Activated B cell treated with CpG ODN at 0.5 μM for 24 hours (primary cell): ENCODE data around the gene GAS6. TPM values are rescaled to one million over a fixed set of nuclear protein-coding genes. Genes with fewer than 3 reads are reported as not detected.

Source experiments
- ATAC-seq: fragments of 200-7000 bp; cut with Tn5 transposase; one replicate; pipeline ENCODE4 v1.10.0; 2021; ENCODE audit warnings: low read depth, mild to moderate bottlenecking, moderate library complexity
- CTCF ChIA-PET: fragments of 350-600 bp; sonication (Branson Sonifier 250); formaldehyde crosslinking; loops from one replicate; lab custom pipeline; 2021; ENCODE audit warnings: antibody characterized with exemption; lab: Charles Lee
- POLR2A ChIA-PET: fragments of 350-600 bp; sonication (Branson Sonifier 250); formaldehyde crosslinking; loops from one replicate; lab custom pipeline; 2021; ENCODE audit warnings: antibody characterized with exemption; lab: Charles Lee
- DNase-seq: peaks from one replicate; pipeline ENCODE4 v3.0.0; 2022
- H3K27ac Mint-ChIP-seq: one replicate; pipeline ENCODE4 v1.8.0; 2020; ENCODE audit warnings: mixed read lengths
- H3K27me3 Mint-ChIP-seq: one replicate; pipeline ENCODE4 v1.8.0; 2021; ENCODE audit warnings: mixed read lengths
- H3K36me3 Mint-ChIP-seq: one replicate; pipeline ENCODE4 v1.8.0; 2021; ENCODE audit warnings: low read depth, mixed read lengths
- H3K4me1 Mint-ChIP-seq: one replicate; pipeline ENCODE4 v1.8.0; 2021; ENCODE audit warnings: mixed read lengths
- H3K4me3 Mint-ChIP-seq: one replicate; pipeline ENCODE4 v1.8.0; 2020; ENCODE audit warnings: mild to moderate bottlenecking, mixed read lengths
- H3K9me3 Mint-ChIP-seq: one replicate; pipeline ENCODE4 v1.8.0; 2020; ENCODE audit warnings: mixed read lengths
- intact Hi-C: fragments of 100-400 bp; cut with micrococcal nuclease; formaldehyde crosslinking; loops from one replicate; pipeline ENCODE4 v1.15.1; 2024
- total RNA-seq: library from RNA; stranded (reverse); gene quantifications from 2 replicates; pipeline ENCODE4 v1.2.3, GENCODE V29; 2022
- TF ChIP-seq, protein P1 (sequence below): fragments of 200-600 bp; IDR thresholded peaks from one replicate; pipeline ENCODE4 v1.8.0; 2022; ENCODE audit warnings: antibody characterized with exemption, mild to moderate bottlenecking

The GAS6 gene
- total RNA-seq, 1 donor from 2014 or later, result 1.4 TPM

DNA sequence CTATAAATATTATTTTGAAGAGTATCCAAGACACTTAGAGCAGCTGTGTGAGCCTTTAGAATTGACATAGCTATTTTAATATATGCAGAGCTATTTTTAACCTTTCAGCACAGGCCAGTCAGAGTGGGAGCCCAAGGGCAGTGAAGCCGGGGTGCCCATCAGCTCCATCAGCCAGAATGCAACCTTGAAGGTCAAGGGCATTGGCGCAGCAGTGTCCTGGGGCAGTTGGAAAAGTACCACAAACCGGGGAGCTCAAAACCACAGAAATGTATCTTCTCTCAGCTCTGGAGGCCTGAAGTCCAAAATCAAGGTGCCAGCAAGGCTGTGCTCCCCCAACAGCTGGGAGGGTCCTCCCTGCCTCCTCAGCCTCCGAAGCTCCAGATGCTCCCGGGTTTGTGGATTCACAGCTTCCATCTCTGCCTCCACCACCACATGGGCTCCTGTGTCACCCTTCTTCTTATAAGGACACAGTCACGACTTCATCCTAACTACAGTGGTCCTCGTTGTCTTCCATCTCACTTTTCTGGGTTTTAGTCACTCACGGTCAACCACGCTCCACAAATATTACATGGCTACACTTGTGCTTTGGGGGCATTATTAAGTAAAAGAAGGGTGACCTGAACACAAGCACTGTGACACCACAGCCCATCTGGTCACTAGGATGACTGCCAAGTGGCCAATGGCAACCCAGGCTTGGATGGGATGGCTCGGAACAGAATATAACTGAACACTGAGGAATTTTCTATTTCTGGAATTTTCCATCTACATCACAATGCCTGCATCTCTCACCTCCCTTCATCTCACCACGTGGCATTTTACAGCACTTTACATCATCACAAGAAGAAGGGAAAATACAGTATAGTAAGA, 15.9 kb upstream of the GAS6 start:
- ChIA-PET POLR2A (no interaction called here), CTCF (no interaction called here)
- Mint-ChIP-seq H3K27me3 (peaks cover 14% of the 10 kb centered on the region), H3K36me3 (no peaks in the 10 kb centered on the region), H3K4me1 (peaks cover 8% of the 10 kb centered on the region), H3K4me3 (no peak overlapping the region), H3K27ac (no peak overlapping the region), H3K9me3 (no peaks in the 10 kb centered on the region)
- TF ChIP-seq, protein P1, sequence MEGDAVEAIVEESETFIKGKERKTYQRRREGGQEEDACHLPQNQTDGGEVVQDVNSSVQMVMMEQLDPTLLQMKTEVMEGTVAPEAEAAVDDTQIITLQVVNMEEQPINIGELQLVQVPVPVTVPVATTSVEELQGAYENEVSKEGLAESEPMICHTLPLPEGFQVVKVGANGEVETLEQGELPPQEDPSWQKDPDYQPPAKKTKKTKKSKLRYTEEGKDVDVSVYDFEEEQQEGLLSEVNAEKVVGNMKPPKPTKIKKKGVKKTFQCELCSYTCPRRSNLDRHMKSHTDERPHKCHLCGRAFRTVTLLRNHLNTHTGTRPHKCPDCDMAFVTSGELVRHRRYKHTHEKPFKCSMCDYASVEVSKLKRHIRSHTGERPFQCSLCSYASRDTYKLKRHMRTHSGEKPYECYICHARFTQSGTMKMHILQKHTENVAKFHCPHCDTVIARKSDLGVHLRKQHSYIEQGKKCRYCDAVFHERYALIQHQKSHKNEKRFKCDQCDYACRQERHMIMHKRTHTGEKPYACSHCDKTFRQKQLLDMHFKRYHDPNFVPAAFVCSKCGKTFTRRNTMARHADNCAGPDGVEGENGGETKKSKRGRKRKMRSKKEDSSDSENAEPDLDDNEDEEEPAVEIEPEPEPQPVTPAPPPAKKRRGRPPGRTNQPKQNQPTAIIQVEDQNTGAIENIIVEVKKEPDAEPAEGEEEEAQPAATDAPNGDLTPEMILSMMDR, result no peak
- ATAC-seq (no peak), DNase-seq (no peak)
- intact Hi-C loops, result no loop called here

DNA sequence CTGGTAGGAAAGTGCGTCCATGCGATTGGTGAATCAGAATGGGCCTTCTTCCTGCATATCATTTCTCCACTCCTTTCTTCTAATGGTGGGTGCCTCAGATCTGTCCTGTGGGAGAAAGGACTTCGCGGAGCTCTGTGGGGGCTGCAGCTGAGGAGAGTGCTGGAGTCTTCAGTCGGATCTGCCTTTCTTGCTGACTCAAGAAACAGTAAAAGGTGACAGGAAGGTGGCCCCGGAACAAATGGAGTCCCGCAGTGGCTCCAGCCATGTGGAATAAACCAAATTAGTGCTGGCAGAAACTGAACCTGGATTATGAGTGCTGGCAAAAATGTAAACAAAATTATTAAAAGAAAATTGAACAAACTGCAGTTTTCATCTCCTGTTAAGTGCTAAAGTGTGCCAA, 15.1 kb upstream of the GAS6 start:
- H3K4me1 Mint-ChIP-seq, result peaks cover 8% of the 10 kb centered on the region
- DNase-seq (no peak), ATAC-seq (no peak)
- no peak overlapping the region for H3K4me3 Mint-ChIP-seq
- TF ChIP-seq, protein P1, result no peak
- no peaks in the 10 kb centered on the region for H3K36me3 Mint-ChIP-seq
- no peak overlapping the region for H3K27ac Mint-ChIP-seq
- ChIA-PET CTCF (no interaction called here), POLR2A (no interaction called here)
- peaks cover 17% of the 10 kb centered on the region for H3K27me3 Mint-ChIP-seq
- H3K9me3 Mint-ChIP-seq, result no peaks in the 10 kb centered on the region
- intact Hi-C loops, result no loop called here

DNA sequence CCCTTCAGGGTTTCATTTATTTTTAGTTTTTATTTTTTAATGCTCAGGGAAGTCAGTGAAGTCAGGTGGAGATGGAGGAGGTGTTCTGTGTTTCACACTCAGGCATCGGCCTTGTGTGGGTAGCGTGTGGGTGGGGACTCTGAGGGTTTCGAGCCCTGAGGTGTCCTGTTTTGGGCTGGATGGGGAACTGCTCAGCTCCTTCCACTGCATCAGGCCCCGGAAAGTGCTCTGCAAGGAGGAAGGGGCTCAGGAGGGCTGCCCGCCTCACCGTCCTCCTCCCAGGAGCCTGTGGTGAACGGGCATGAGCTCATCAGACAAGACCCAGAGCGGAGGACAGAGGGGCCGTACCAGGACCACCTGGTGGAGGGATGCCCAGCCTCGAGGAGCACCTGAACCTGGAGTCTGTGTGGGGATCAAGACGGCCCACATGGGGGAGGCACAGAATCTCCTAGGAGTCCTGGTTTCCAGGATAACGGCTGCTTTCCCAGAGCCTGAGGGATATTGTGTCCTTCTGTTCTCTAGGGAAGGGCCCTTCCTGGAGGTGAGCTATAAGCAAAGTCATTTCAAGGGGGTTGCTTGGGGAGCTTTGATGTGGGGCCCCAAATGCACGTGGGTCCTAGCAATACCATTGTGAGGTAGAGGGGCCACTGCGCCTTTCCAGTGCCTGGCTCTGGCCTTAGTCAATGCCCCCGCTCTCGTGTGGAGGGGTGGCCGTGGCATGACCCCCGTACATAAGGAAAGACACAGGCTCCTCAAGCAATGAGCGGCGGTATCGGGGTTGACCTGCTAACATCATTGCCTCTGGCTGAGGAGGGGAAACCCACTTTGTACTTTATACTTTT, 13.5 kb upstream of the GAS6 start:
- Mint-ChIP-seq H3K4me3 (no peak overlapping the region), H3K27me3 (peaks cover 17% of the 10 kb centered on the region), H3K27ac (no peak overlapping the region), H3K9me3 (no peaks in the 10 kb centered on the region), H3K4me1 (peaks cover 8% of the 10 kb centered on the region), H3K36me3 (no peaks in the 10 kb centered on the region)
- intact Hi-C loops, result no loop called here
- CTCF ChIA-PET, result no interaction called here
- ATAC-seq (no peak), DNase-seq (no peak)
- POLR2A ChIA-PET, result no interaction called here
- TF ChIP-seq, protein P1, result no peak

DNA sequence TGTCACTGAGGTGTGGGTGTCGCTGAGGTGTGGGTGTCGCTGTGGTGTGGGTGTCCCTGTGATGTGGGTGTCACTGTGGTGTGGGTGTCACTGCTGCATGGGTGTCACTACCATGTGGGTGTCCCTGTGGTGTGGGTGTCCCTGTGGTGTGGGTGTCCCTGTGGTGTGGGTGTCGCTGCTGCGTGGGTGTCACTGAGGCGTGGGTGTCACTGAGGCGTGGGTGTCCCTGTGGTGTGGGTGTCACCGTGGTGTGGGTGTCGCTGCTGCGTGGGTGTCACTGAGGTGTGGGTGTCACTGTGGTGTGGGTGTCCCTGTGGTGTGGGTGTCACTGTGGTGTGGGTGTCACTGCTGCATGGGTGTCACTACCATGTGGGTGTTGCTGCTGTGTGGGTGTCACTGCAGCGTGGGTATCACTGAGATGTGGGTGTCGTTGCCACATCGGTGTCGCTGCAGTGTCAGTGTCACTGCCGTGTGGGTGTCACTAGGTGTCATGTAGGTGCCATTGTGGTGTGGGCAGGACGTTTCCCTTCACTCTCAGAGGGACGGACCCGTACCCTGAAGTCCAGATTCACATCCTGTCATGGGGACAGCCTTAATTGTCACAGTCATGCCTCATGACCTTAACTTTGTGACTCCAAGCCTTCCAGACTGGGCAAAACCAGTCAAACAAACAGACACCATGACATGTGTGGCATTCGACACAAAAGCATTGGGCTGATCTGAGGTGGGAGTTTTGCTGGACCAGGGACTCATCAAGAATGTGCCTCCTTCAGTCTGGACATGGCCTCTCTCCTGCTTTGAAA, 12.7 kb upstream of the GAS6 start:
- Mint-ChIP-seq H3K36me3 (no peaks in the 10 kb centered on the region), H3K27ac (no peak overlapping the region), H3K4me3 (no peak overlapping the region), H3K9me3 (no peaks in the 10 kb centered on the region), H3K4me1 (peaks cover 8% of the 10 kb centered on the region), H3K27me3 (peaks cover 18% of the 10 kb centered on the region)
- ATAC-seq (no peak), DNase-seq (no peak)
- CTCF ChIA-PET, result no interaction called here
- intact Hi-C loops, result no loop called here
- TF ChIP-seq, protein P1, result no peak
- POLR2A ChIA-PET, result no interaction called here
